CD4-positive, alpha-beta T cell treated with Interleukin-17A for 4 hours (primary cell): Measurements from ENCODE around the gene TPPP2.

ENCODE experiments used
- DNase-seq: peaks from one replicate; pipeline ENCODE4 v3.0.0-alpha.2; 2020; ENCODE audit warnings: mixed read lengths

TPPP2 gene

DNA sequence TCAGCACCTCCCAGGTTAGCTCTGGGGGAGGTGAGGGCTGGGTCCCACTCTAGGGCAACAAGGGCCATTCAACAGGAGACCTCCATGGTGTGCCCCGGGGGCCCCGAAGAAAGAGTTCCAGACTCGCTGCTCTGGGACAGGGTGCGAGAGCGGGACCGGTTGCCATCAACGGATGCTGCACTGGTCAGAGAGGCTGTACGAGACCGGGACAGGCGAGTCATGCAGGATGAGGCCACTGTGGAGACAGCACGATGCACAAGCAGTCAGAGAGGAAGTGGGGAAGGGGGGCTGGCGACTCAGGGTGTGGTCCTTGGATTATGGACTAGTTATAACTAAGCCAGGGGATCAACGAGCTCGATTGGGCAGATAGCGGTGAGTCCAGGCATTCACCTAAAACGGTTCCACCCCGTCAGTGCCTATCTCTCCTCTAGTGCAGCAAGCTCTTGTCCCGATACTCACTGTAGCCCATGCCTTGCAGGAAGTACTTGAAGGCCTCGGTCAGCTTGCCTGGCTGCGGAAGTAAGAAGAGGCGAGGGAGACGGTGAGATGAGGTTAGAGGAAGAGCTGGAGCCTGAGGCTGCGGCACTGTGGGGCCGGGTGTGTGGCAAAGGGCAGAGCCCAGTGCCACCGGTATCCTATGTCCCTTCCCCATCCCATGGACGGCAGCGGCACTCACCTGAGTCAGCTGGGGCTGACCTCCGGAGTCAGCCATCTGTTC is 12.3 kb upstream of the TPPP2 start:
- no peak for DNase-seq

DNA sequence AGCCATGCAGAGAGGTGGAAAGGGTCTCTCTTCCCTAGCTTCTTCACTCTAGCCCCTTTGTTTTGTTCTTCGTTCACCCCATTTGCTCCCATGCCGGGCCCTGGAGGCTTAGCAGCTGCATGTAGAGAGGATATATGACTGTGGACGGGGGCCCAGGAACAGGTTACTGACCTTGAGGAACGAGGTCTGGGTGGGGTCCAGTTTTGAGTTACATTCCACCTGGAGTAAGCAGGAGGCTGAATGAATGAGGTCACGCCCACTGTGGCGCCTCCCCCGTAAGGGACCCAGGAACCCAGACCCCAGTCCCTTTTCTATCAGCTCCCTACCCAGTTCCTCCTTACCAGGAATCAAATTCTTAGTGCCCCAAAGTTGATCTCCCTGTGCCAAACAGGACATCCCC is 11.7 kb upstream of the TPPP2 start:
- DNase-seq, result no peak

DNA sequence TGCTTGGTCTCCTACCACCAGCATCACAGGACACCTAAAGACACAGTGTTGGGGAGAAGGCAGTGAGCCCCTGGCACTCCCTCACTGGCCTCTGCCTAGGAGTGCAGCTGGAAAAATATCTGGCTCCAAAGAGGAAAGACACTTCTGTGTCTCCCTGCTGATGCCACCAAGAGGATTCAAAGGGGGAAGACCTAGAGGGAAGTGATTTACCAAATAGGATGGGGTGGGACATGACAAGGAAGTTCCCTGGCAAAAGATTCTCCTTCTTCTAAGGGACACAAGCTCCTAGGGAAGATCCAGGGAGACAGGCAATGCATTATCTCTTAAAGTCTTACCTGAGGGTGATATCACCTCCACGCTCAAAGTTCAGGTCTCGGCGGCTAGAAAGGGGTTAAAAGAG is 11.2 kb upstream of the TPPP2 start:
- no peak for DNase-seq

DNA sequence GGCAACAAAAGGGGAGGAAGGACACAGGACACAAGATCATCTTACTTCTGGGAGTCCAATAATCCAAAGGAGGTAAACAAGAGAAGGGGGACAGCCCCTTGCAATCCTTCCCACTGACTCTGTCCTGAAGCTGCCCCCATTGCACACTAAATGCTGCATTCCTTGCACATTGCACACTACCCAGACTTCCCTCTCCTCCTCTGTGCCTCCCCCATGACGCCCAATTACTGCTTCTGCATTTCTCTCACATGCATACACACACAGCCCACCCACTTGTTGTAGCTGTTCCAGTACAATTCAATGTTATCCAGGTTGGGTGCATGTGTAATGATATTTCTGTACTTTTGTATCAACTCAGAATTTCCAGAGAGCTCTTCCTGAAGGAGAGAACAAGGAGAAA is 10.7 kb upstream of the TPPP2 start:
- no peak for DNase-seq

DNA sequence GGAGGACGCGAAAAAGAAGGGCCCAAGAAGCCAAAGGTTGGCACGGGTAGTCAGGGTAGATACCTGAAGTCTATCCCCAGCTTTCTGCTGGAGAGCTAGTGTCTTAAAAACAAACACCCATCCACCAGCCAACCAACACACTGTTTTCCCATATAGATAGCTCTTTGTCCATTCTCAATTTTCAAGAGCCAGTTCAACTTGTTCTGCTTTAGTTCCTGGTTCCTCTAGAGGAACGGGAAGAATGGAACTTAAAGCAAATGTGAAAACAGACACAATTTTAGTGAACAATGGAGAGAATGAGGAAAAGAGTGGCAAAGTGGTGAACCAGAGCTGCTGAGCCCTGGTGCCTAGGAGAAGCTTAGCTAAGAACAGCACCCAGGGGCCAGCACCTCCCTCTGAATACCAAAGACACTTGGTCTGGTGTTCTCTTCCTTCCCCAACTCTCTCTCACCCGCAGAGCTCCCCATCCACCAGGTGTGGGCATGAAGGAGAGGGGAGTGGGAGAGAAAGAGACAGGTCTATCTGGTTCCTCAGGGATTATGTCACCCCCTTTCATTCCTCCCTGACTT is 9.0 kb upstream of the TPPP2 start:
- no peak for DNase-seq

DNA sequence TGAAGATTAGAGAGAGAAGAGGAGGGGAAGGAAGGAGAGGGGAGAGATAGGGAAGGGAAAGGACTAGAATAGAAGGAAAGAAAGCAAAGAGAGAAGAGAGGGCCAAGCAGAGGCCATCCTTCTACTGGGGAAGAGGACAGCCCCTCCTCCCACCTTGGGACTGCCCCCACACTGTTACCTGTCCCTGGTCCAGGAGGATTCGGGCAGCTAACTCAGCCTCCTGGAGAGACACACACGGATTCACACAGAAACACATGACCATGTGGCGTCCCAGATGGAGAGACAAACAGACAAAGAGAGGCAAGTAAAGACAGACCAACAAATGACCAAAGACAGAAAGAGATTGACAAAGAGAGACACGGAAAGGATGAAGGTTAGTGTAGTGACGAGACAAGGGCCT is 7.3 kb upstream of the TPPP2 start:
- no peak for DNase-seq

DNA sequence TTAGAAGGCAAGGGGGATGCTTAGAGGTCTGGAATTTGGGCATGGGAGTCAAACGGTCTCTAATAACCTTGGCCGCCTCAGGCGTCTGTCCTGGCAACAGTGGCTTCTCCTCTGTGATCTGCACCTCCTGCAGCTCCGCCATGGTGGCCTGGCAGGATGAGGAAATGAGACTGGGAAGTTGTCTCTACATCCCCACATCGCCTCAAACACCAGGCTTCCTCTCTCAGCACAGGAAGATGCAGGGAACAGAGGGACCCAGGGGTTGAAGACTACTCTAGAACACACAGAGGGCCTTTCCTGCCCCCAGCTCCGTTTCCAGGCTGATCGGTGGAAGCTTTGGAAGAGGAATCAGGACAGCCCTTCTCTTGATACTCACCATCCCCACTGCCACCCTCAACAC is 6.8 kb upstream of the TPPP2 start:
- DNase-seq, result no peak

DNA sequence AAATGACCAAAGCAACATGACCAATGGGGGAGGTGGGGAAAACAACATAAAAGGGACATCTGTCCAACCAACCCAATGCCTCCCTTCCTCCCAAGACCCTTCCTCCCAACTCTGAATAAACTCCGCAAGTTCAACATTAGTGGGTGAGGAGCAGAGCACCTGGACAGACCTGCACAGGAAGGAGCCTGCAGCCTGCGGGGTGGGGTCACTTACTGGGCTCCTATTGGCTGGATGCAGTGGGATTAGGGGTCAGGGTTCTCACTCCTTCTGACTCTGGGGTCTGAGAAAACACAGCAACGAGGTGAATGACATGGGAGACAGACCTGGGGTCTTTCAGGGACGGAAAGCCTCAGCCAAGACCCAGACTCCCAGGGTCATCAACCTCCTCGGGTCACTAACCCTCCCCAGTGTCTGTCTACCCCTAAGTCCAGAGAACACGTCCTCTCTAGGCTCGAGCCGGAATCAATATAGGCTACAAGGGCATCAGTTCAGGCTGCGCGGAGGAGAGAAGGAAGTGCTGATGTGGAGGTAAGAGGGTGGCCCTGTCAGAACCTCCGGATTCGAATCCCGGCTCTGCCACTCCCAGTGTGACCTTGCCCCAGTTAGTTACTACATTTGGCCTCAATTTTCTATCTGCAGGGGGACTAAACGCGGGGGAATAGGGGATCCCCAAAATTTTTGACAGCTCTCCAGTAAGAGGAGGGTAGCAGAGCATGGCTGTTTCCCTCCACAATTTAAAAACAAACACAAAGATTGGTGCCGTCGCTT is 6.0 kb upstream of the TPPP2 start:
- peak; percentile 53 for DNase-seq

DNA sequence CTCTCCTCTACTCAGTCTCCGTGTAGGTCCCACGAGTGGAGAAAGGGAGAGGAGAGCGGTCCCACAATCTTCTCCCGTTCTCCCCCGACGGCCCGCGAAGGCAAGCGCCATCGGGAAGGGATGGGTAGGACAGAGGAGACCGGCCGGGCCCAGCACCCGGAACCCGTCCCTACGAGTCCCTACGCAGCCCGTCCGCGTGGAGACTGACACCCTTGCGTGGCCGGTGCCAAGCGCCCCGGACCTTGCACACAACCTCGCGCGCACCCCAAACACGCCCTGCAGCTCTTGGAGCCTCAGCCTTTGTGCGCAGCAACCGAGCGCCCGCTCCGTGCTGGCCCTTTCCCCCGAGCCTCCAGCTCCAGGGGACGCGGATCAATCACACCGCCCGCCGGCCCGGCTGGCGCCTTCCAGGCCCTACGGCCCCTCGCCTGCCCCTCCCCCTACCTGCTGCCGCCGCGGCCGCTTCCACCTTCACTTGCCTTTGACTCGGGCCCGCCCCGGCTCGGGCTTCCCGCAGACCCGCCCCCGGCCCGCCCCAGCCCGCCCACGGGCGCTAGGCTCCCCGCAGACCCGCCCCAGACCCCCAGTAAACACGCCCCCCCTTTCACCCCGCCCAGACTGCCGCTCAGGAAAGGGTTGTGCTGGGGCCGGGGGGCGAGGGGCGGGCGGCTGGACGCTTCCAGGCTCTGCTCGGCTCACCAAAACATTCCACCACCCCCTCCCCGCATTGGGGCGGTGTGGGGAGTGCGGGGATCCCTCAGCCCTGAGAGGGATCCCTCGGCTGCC is 5.2 kb upstream of the TPPP2 start, which contains the start of gene NDRG2:
TSS of gene NDRG2 (minus strand) at position 477 of the 786 bp plus-strand sequence. CDS start 1,746 bp downstream, outside the sequence.
- DNase-seq, result peak; percentile 90

DNA sequence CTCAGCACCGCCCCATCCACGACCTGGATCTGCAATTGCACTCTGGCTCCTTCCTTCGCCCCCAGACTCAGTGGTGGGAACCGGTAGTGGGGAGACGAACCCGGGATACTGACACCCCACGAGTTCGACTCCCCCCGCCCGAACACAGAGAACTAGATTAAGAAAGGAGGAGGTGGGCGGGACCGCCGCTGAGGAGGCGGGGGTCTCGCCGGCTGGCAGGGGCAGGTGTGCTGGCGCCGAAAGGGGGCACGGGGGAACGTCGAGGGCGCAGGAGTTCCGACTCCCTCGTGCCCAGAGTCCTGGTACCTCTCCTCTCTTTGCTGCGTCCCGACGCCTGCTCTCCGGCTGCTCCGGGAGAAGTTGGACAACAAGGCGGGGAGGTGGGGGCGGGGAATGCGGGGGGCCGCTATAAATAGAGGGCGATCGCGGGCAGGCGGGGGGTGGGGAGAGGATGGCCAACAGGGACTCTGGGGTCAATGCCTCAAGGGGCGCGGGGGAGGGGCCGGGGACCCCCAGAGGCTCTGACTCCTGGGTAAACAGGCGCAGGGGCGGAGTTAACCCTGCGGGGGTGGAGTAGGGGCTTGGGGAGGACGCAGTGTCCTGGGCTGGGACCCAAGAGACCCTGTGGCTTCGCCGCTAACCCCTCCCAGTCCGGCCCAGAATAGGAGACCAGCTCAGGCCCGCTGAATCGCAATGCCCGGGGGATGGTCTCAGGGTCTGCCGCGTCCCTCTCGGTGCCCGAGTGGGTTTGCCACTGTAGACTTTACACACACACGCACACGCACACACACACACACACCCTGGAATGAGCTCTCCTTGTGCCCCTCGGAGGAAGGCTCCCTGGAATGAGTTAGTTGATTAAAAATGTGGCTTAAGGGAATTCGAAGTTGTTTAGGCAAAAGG is 4.4 kb upstream of the TPPP2 start:
- no peak for DNase-seq

DNA sequence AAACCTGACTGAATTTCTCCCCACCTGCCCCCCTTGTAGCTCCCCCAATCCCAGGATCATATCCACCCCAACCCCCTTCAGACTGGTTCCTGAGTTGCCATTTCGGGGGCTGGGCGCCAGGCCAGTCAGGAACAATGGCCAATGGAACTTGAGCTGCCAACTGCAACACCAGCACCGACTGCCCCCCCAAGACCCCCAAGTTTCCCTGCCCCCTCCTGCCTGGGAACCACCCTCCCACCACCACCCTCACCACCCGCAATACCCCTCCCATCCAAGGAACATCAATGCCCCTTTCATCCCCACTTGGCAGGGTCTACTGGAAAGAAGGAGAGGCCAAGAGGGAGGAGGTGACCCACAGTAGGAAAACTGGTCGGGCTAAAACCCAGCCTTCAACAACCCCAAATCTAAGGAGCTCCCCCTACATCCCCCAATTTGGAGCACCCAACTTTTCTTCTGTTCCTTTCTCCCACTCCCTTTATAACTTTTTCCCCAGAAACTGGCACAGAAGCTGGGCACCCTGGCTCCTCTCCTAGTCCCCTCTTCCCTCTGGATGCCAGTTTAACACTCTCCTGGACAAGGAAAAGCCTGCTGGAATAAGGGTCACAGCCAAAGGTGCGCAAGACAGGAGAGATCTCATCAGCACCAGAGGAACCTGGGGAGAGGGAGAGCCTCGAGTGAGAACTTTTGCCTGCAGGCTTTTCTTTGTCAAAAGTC is 3.6 kb upstream of the TPPP2 start:
- DNase-seq, result no peak

DNA sequence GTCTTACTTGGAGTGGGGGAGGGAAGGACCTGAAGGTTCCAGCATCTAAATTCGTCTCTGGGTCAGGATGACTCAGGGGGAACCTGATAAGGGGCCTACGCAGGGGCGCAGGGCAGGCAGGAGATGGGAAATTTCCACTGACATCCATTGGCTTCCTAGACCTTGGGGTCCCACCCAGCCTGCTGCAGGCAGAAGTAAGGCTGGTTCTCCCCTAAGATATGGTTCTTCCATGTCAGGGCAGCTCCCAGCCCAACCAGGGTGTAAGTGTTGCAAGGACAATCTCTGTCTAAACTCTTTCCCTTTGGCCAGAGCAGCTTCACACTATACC is 3.1 kb upstream of the TPPP2 start:
- no peak for DNase-seq

DNA sequence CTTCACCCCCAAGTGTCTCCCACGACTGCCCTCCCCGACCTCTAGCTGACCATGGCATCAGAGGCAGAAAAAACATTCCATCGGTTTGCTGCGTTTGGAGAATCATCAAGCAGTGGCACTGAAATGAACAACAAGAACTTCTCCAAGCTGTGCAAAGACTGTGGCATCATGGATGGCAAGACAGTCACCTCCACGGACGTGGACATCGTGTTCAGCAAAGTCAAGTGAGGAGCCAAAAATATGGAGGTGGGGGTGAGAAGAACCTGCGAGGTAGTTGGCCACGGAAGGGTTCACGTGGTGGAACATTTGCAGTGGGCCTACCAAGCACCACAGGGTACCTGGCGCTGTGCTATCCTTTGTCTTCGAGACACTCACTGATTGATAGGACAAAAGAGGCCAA is 514 bp downstream of the TPPP2 start:
- no peak for DNase-seq

DNA sequence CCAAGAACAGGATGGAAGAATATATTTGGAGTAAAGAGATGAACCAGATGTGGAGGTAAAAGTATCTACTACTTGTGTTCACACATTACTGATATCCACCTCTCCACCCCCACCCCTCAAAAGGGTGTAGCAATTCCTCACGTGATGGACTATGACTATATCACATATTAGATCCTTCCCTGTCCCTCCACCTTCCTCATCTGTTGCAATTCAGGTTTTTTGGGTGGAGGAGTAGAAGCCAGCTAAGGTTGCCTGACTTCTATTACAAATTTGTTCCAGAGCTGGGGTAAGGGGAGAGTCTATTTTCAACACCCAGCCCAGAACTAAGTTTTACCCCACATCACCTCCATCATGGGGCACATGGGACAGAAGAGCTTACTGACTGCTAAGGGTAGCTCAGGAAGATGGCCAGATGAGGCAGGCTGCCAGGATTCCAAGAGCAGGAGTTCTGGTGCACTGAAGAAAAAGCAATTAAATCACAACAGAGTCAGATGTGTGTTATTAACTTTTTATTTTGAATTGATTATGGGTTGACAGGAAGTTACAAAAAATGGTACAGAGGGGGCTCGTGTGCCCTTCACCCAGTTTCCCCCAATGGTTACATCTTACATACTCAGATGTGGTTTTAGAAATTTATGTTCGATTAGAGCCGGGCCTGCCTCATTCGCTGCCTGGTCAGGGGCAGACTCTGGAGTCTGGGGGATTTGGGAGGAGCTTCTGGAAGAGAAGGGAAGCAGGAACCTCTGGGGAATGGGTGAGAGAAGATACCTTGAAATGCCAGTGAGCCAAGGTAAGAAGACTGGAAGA is 2.5 kb downstream of the TPPP2 start:
- no peak for DNase-seq

DNA sequence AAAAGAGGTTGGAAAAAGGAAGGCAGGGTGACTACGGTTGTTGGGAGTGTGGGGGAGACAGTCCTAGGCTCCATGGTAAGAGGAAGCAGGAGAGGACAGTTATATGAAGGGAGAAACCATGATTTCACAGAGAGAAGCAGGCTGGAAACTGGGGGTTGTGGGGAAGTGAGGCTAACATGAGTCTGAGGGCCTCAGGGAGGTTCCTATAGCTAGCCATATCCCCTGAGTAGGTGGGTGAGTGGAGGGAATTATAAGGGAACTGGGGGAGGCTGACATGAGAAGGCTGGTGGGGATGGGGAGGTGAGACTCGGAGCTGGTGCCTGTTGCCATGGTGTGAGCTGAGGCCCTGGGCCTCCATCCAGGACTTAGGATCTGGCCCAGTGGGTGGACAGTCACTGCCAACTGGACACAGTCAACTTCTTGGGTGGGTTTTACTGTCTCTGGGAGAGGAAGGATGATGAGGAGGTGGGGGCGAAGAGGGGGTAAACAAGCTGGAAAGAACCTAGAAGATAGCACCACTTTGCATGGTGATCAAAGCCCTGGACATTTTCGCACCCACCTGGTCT is 3.2 kb downstream of the TPPP2 start:
- DNase-seq, result no peak

DNA sequence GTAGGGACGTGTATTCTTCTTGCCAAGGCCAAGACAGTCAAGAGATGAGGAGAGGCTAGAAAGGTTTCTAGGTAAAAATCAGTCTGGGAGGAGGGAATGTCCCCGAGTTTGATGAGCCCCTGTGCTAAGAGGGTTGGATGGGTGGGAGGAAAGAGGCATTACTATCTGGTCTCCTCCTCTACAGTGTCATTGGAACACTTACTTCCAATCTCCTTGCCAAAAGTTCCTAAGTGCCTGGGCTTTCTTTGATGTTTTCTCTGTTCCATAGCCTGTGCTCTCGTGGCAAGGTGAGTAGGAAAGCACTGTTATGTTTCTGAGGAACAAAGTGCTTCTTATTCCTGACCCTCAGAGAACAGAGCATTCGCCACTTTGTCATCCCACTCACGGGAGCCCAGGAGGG is 4.7 kb downstream of the TPPP2 start, which contains the start of gene RNASE13:
TSS of gene RNASE13 (minus strand) at position 101 of the 400 bp plus-strand sequence. CDS start 519 bp downstream, outside the sequence.
- DNase-seq, result no peak

DNA sequence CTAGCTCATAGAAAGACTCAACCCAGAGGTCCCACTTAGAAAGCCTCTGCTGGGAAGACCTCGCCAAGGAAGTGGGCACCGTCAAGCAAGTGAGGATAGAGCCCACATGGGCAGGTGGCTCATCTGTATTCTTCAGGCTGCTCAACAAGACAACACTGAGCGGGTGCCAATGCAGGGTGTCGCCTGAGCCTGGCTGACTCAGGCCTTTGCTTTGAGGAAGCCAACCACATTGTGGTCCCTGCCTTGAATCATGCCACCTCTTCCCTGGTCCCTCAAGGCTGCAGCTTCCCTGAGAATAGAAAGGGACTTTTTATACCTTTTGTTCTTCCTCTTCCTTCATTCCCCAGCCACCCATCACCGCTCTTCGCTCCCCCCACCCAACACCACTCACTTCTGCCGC is 6.7 kb downstream of the TPPP2 start:
- no peak for DNase-seq

DNA sequence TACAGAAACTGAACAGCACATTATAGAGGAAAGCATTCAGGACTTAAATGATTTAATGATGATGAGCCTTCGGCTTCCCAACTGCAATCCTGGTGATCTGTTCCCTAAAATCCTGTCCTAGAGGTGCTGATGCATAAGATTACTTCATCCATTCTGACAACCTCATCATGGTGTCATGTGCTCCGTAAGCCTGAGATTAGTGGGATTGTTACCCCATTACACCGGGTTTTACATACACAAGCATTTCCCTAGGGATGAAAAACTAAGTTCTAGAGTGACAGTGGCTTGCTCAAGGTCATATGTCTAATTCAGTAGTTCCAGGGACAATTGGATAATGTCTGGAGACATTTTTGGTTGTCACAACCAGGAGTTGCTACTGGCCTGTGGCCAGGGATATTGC is 7.1 kb downstream of the TPPP2 start:
- DNase-seq, result no peak

DNA sequence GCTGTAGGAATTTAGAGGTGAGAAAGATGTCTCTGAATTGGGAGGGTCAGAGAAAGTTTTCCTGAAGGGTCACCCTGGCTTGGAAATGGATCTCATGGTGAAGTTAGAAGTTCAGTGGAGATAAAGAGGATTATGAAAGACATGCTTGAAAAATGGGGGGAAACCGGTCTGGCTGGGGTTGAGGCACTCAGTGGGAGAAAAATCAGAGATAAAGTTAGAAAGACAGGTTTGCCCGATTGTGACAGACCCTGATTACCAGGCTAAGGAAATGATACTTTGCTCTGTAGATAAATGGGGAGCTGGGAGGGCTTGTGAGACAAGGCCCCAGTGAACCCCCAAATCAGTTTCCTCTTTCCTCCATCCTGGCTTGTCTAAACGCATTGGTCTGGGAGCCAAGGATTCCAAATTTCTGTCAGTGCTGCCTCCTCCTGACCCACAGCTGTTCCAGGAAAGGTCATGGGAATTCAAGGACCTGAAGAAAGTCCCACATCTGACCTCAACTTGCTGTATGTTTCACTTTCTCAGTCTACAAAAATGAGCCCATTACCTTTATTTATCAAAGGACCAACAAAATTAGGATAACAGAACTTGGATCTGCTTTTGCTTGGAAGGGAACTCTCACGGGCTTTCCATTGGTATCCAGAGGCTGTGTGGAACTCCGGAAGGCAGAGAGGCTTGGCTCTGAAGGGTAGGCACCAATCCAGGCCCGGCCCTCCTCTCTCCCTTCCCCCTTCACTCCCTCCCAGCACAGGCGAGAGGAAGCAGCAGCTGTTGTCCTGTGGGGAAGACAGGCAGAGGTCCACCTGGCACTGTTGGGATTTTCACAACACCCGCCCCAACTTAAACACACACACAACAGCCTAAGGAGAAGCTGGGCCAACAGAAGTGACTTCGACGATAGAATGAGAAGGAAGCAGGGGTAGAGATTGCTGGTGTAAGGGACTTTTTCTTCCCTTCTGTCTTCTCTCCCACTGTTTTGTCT is 8.7 kb downstream of the TPPP2 start:
- DNase-seq, result no peak
